ENCODE data around the gene NSD1. TPM values are rescaled to one million over a fixed set of nuclear protein-coding genes. Genes with fewer than 3 reads are reported as not detected.

NSD1 gene
- total and polyA plus RNA-seq, 2 of the 8 experiments (the other 6 are each of a cell fraction or from before 2014, with no cell fraction given): 22.8 to 168 TPM

- no peak for TF ChIP-seq ASH2L (IDR thresholded peaks at IDR 0.05; ENCODE audit: low read length)
- TF ChIP-seq JUN (IDR thresholded peaks at IDR 0.05; ENCODE audit: low read depth, low read length): no peak
- TF ChIP-seq GABPA (IDR thresholded peaks at IDR 0.05; ENCODE audit: borderline replicate concordance, insufficient read depth, low read length): no peak
- no peak for TF ChIP-seq POLR2AphosphoS5 (IDR thresholded peaks at IDR 0.05; ENCODE audit: low read depth, low read length)
- no peak for TF ChIP-seq TEAD4 (IDR thresholded peaks at IDR 0.05; ENCODE audit: low read depth, low read length)
- no peak for TF ChIP-seq HDAC6 (IDR thresholded peaks at IDR 0.05; ENCODE audit: low read depth, low read length)
- no peak for TF ChIP-seq SAP30 (IDR thresholded peaks at IDR 0.05; ENCODE audit: insufficient read depth, insufficient replicate concordance, low read length)
- TF ChIP-seq TAF1 (IDR thresholded peaks at IDR 0.05; ENCODE audit: low read depth, low read length): no peak
- no peak for TF ChIP-seq NANOG (IDR thresholded peaks at IDR 0.05; ENCODE audit: insufficient read depth, low read depth, low read length, poor library complexity, severe bottlenecking)
- TF ChIP-seq SIX5 (IDR thresholded peaks at IDR 0.05; ENCODE audit: low read depth, low read length): no peak
- TF ChIP-seq JUND (IDR thresholded peaks at IDR 0.05; ENCODE audit: low read length): no peak
- no peak for TF ChIP-seq CBX8 (IDR thresholded peaks at IDR 0.05; ENCODE audit: borderline replicate concordance, low read depth, low read length)
- TF ChIP-seq USF2 (IDR thresholded peaks at IDR 0.05; ENCODE audit: low read length): no peak
- no peak for TF ChIP-seq POLR2A (IDR thresholded peaks at IDR 0.05; ENCODE audit: control extremely low read depth in 1 of 2, low read depth in 2 of 2, low read length in 2 of 2)
- DNase-seq (ENCODE audit: low read depth in 1 of 2, low spot score in 2 of 2): no peak
- no peak overlapping the region for H3K14ac ChIP-seq (ENCODE audit: insufficient read length)
- no peak overlapping the region for H3K4ac ChIP-seq (replicated peaks; ENCODE audit: insufficient read length, low read depth, low read length)
- H2AFZ ChIP-seq (ENCODE audit: low read length): no peak overlapping the region
- no peak overlapping the region for H3K23ac ChIP-seq (ENCODE audit: insufficient read length)
- no peak overlapping the region for H3K18ac ChIP-seq (ENCODE audit: extremely low read depth, low read length)
- POLR2A ChIA-PET (ENCODE audit: partially characterized antibody): interaction anchor here (0.9 to 1.2 kb wide), 2 partner anchors 52 to 133 kb away, joined by 3 read pairs; no protein-coding TSS in a partner anchor
- H2BK12ac ChIP-seq (ENCODE audit: low read depth, low read length): no peak overlapping the region
- no peak overlapping the region; the same call in 1 of the 2 replicates for H2AK5ac ChIP-seq (ENCODE audit: low read depth, low read length)
- no peak overlapping the region for H2BK20ac ChIP-seq (ENCODE audit: low read length)
- no peaks in the 10 kb centered on the region for H3K27me3 ChIP-seq (replicated peaks in 1 of 4; ENCODE audit: control insufficient read depth in 3 of 4, extremely low read depth in 1 of 4, insufficient read depth in 3 of 4, low read length in 3 of 4)
- H3K56ac ChIP-seq (replicated peaks; ENCODE audit: insufficient read length, low read depth, low read length): no peak overlapping the region
- peaks cover 0 to 6% (median 1%) of the 10 kb centered on the region in 4 experiments; a peak in 3 of 7 replicates for H3K4me1 ChIP-seq (replicated peaks in 1 of 4; ENCODE audit: control insufficient read depth in 3 of 4, insufficient read depth in 4 of 4, low read length in 3 of 4)
- no peaks in the 10 kb centered on the region for H3K79me2 ChIP-seq (ENCODE audit: control insufficient read depth in 1 of 2, insufficient read depth in 2 of 2, low read length in 2 of 2)
- H2BK120ac ChIP-seq (replicated peaks; ENCODE audit: low read depth, low read length): no peak overlapping the region
- H4K8ac ChIP-seq (ENCODE audit: extremely low read depth, insufficient read depth, low read length): no peak overlapping the region
- H3K4me3 ChIP-seq (ENCODE audit: extremely low read depth in 1 of 4, insufficient read depth in 2 of 4, low read depth in 3 of 4, low read length in 4 of 4): no peak overlapping the region
- no peak overlapping the region for H4K91ac ChIP-seq (replicated peaks; ENCODE audit: insufficient read length, low read length)
- no peak for FAIRE-seq
- CTCF ChIA-PET (ENCODE audit: partially characterized antibody): interaction anchor here (0.6 to 16.6 kb wide), 7 partner anchors 11 to 124 kb away, joined by 3 to 251 read pairs (median 4); no protein-coding TSS in a partner anchor
- no peaks in the 10 kb centered on the region for H4K20me1 ChIP-seq (replicated peaks in 1 of 2; ENCODE audit: control insufficient read depth in 1 of 2, insufficient read depth in 2 of 2, low read length in 2 of 2)
- H2BK15ac ChIP-seq (ENCODE audit: low read length): no peak overlapping the region
- no peak overlapping the region for H3K9ac ChIP-seq (replicated peaks in 1 of 4; ENCODE audit: extremely low read depth in 1 of 4, low read depth in 3 of 4, low read length in 3 of 4)
- no peaks in the 10 kb centered on the region for H3K79me1 ChIP-seq (ENCODE audit: low read depth, low read length)
- no peak overlapping the region for H3K4me2 ChIP-seq (ENCODE audit: insufficient read depth in 1 of 2, low read depth in 2 of 2, low read length in 2 of 2)
- no peak overlapping the region for H3K27ac ChIP-seq (ENCODE audit: low read depth, low read length)
- no peaks in the 10 kb centered on the region for H3K9me3 ChIP-seq (ENCODE audit: insufficient read depth in 2 of 2, low read depth in 1 of 2, low read length in 1 of 2)
- H2BK5ac ChIP-seq (ENCODE audit: low read depth, low read length): no peak overlapping the region
- no peaks in the 10 kb centered on the region for H3K23me2 ChIP-seq (ENCODE audit: low read depth, low read length)
- no peaks in the 10 kb centered on the region for H3K36me3 ChIP-seq (ENCODE audit: control insufficient read depth in 2 of 4, insufficient read depth in 4 of 4, low read length in 3 of 4)
- 88% methylated on average over 7 of the region's 7 CpGs; no CpG with 5 or more reads in 1 of the 2 experiments for WGBS, 2 experiments (ENCODE audit: extremely low coverage in 1 of 2, insufficient coverage in 1 of 2, insufficient read length in 1 of 2, insufficient replicate concordance in 2 of 2, low coverage in 1 of 2, low lambda C conversion rate in 2 of 2, missing lambda C conversion rate in 1 of 2)
- H4K5ac ChIP-seq (ENCODE audit: insufficient read length, low read depth, low read length): no peak overlapping the region
These were observed 187.3 kb downstream of the NSD1 start for GRCh38 chr5:177320879-177321278.
